Measurements from ENCODE around the gene PLSCR4.

DNA sequence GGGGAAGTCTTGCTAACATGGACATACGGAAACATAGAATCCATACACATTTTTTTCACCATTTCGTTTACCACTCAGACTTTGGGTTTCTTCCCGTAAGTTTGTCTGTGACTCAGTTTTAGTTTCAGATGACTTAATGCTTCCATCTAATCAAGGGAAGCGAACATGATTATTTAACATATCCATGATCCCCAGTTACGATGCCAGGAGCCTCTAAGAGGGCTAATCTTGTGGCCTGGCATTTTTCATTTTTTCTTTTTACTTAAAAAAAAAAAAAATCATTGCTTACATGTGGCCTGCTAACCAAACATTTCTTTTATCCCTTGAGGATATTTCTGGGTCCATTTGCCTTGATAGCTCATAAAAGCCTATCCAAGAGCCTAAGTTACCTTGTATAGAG, 69.7 kb downstream of the PLSCR4 start:
- no peak for TF ChIP-seq POLR2AphosphoS5 (IDR thresholded peaks at IDR 0.05)
- no peak for TF ChIP-seq POLR2A (IDR thresholded peaks at IDR 0.05)
- TF ChIP-seq, protein P1, sequence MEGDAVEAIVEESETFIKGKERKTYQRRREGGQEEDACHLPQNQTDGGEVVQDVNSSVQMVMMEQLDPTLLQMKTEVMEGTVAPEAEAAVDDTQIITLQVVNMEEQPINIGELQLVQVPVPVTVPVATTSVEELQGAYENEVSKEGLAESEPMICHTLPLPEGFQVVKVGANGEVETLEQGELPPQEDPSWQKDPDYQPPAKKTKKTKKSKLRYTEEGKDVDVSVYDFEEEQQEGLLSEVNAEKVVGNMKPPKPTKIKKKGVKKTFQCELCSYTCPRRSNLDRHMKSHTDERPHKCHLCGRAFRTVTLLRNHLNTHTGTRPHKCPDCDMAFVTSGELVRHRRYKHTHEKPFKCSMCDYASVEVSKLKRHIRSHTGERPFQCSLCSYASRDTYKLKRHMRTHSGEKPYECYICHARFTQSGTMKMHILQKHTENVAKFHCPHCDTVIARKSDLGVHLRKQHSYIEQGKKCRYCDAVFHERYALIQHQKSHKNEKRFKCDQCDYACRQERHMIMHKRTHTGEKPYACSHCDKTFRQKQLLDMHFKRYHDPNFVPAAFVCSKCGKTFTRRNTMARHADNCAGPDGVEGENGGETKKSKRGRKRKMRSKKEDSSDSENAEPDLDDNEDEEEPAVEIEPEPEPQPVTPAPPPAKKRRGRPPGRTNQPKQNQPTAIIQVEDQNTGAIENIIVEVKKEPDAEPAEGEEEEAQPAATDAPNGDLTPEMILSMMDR (IDR thresholded peaks at IDR 0.05): no peak

All from transverse colon (tissue), 4 donors.